Naive thymus-derived CD8-positive, alpha-beta T cell (primary cell): Measurements from ENCODE around the gene SLC16A11. TPM values are rescaled to one million over a fixed set of nuclear protein-coding genes. Genes with fewer than 3 reads are reported as not detected.
A peak's percentile ranks its signal among the peaks of the same experiment; 100 is the strongest.

Experiments
- ATAC-seq, 2 donors: fragments of 150-1000 bp; cut with Tn5 transposase in 1 of 2; sonication (Bioruptor Pico), chemical (Tn5 transposase) in 1 of 2; 1 replicate in 1 of 2; 2 replicates in 1 of 2; pipeline ENCODE4 v1.10.0; 2021; ENCODE audit warnings: mild to moderate bottlenecking in 2 of 2, moderate library complexity in 2 of 2
- POLR2A ChIA-PET: fragments of 350-600 bp; sonication (Branson Sonifier 250); formaldehyde crosslinking; loops from one replicate; lab custom pipeline; 2021; ENCODE audit warnings: antibody characterized with exemption; lab: Charles Lee
- DNase-seq, 10 donors: peaks; one replicate each; pipeline versions ENCODE4 v3.0.0 to v3.0.0-alpha.2; 2020 to 2022
- H3K27ac Mint-ChIP-seq, 10 donors: one replicate each; pipeline ENCODE4 v1.8.0; 2020 to 2022; ENCODE audit warnings: mild to moderate bottlenecking in 10 of 10, mixed read lengths in 10 of 10, moderate library complexity in 4 of 10, inconsistent platforms in 1 of 10
- H3K27me3 Mint-ChIP-seq, 5 donors: one replicate each; pipeline ENCODE4 v1.8.0; 2021 to 2022; ENCODE audit warnings: mixed read lengths in 5 of 5
- H3K36me3 Mint-ChIP-seq, 3 donors: one replicate each; pipeline ENCODE4 v1.8.0; 2020 to 2022; ENCODE audit warnings: mixed read lengths in 3 of 3, mild to moderate bottlenecking in 2 of 3, inconsistent platforms in 1 of 3
- H3K4me1 Mint-ChIP-seq, 4 donors: one replicate each; pipeline ENCODE4 v1.8.0; 2021 to 2022; ENCODE audit warnings: mixed read lengths in 4 of 4
- H3K4me3 Mint-ChIP-seq, 10 donors: one replicate each; pipeline ENCODE4 v1.8.0; 2020 to 2022; ENCODE audit warnings: mild to moderate bottlenecking in 10 of 10, mixed read lengths in 10 of 10, moderate library complexity in 6 of 10, inconsistent platforms in 1 of 10
- H3K9me3 Mint-ChIP-seq, 9 donors: one replicate each; pipeline ENCODE4 v1.8.0; 2020 to 2022; ENCODE audit warnings: mixed read lengths in 9 of 9, mild to moderate bottlenecking in 3 of 9, inconsistent platforms in 1 of 9, moderate library complexity in 1 of 9
- polyA plus RNA-seq, 3 donors: library from polyadenylated mRNA; unstranded; fragments of 300-500 nt; fragmentation: Illumina TruSeq; gene quantifications; one replicate each; pipeline ENCODE4 v1.2.3, GENCODE V29; 2021
- total RNA-seq, 8 experiments: library from RNA in 2 of 8; stranded (reverse) in 2 of 8; gene quantifications; one replicate each; pipeline ENCODE4 v1.2.3 and lab custom pipeline; 2021 to 2026

SLC16A11 gene
- total and polyA plus RNA-seq, 5 experiments from 2014 or later = 2.0 to 3.5 (median 2.2) TPM

DNA sequence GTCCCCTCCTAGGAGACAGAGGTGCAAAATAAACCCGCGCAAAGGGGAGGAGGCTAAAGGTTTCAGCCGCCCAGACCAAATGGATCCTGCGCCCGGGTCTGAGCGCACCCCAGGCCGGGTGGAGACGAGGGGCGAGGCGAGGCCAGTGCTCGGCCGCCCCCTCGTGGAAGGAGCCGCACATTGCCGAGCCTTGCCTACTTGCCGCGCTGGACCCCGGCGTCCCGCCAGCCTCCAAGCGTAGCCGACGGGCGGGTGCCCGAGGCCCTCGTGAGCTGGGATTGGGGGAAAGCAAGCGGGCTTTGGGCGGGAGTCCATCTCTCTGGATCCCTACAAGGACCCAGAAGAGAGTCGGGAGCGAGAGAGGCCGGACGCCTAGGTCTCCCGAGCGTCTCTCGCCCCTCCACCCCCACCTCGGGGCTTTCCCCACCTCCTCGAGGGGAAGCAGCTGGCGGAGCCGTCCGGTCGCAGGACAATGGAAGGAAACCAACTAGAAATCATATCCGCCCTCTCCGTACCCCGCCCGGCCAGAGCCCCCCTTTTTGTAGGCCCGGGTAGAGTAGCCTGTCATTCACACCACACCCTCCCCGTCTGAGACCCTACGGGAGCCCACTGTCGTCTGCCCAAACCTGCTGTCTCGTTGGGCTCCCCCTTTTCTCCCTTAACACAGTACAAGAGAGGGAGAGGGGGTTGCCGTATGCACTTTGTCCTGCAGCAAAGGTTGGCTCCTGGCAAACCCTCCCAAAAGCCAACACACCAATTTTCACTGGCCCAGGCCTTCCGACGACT is 21.7 kb downstream of the SLC16A11 start:
- no peaks in the 10 kb centered on the region for H3K9me3 Mint-ChIP-seq
- peak; percentile 58 to 77 for ATAC-seq
- H3K36me3 Mint-ChIP-seq = peaks cover 0 to 7% (median 0%) of the 10 kb centered on the region in 3 donors
- peak overlapping the region in 9 of 10 donors; percentile 37 to 93 (median 81) for H3K27ac Mint-ChIP-seq
- peaks cover 32 to 69% (median 50%) of the 10 kb centered on the region in 4 donors for H3K4me1 Mint-ChIP-seq
- H3K27me3 Mint-ChIP-seq = peaks cover 0 to 10% (median 0%) of the 10 kb centered on the region in 5 donors
- DNase-seq = peak; percentile 57 to 80 (median 74)
- POLR2A ChIA-PET = interaction anchor here (0.7 to 10.3 kb wide), 12 partner anchors 10 to 462 kb away, joined by 3 to 81 read pairs (median 3); partner anchors contain the start of genes POLR2A, RNASEK and SLC16A13
- peak overlapping the region; percentile 36 to 84 (median 75) for H3K4me3 Mint-ChIP-seq

- Mint-ChIP-seq H3K27ac (peak overlapping the region in 8 of 10 donors; percentile 38 to 93 (median 54)), H3K27me3 (peaks cover 0 to 10% (median 0%) of the 10 kb centered on the region in 5 donors), H3K36me3 (peaks cover 0 to 7% (median 0%) of the 10 kb centered on the region in 3 donors), H3K4me3 (peak overlapping the region in 9 of 10 donors; percentile 16 to 67 (median 39)), H3K4me1 (peaks cover 32 to 80% (median 60%) of the 10 kb centered on the region in 4 donors), H3K9me3 (no peaks in the 10 kb centered on the region)
- ATAC-seq = no peak
- POLR2A ChIA-PET = interaction anchor here (0.7 to 10.3 kb wide), 14 partner anchors 8 to 463 kb away, joined by 3 to 81 read pairs (median 3); partner anchors contain the start of genes POLR2A, RNASEK and SLC16A13
- no peak for DNase-seq
Observed at GRCh38 chr17:7020894-7021664, 22.8 kb downstream of the SLC16A11 start.

DNA sequence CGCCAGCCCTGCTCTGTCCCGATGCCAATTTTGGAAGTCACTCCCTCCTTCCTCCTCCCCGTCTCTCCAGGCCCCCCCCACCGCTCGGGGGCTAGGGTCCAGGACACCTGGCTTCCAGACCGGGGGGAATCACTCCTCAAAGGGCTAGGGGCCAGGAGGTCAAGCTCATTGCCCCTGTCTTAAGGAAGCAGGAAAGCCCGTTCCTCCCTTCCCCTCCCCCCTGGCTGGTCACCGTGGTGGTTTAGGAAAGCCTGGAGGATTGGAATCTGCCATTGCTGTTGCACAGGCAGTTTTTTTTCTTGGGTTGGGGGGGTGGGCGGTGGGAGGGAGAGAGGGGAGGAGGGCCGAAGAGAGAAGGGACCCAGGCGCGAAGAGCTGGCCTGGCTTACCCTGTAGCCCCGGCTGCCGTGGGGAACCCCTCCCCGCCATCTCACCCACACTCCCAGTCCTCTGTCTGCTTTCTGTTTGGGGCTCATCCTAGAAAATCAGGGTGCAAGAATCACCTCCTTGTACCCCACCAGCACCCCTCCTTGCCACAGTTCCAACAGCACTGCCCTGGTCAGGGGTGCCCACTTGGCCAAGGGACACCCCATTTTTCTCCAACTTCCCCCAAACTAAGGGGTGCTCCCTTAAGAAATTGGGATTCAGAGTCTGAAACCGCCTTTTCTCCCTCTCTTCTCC is 23.9 kb downstream of the SLC16A11 start:
- no peaks in the 10 kb centered on the region for H3K9me3 Mint-ChIP-seq
- peaks cover 0 to 7% (median 0%) of the 10 kb centered on the region in 3 donors for H3K36me3 Mint-ChIP-seq
- no peak overlapping the region for H3K4me3 Mint-ChIP-seq
- peaks cover 0 to 10% (median 0%) of the 10 kb centered on the region in 5 donors for H3K27me3 Mint-ChIP-seq
- ATAC-seq = no peak
- no peak for DNase-seq
- H3K27ac Mint-ChIP-seq = peak overlapping the region in 4 of 10 donors; percentile 31 to 62 (median 42)
- POLR2A ChIA-PET = interaction anchor here (0.7 to 10.3 kb wide), 6 partner anchors 8 to 25 kb away, joined by 3 to 81 read pairs (median 3); partner anchors contain the start of genes RNASEK and SLC16A13
- H3K4me1 Mint-ChIP-seq = peaks cover 35 to 91% (median 69%) of the 10 kb centered on the region in 4 donors

- Mint-ChIP-seq H3K36me3 (peaks cover 0 to 7% (median 0%) of the 10 kb centered on the region in 3 donors), H3K27ac (no peak overlapping the region), H3K9me3 (no peaks in the 10 kb centered on the region), H3K27me3 (peaks cover 0 to 10% (median 0%) of the 10 kb centered on the region in 5 donors), H3K4me1 (peaks cover 34 to 90% (median 66%) of the 10 kb centered on the region in 4 donors), H3K4me3 (no peak overlapping the region)
- ATAC-seq (no peak), DNase-seq (no peak)
- POLR2A ChIA-PET = interaction anchor here (0.8 to 10.3 kb wide), 4 partner anchors 9 to 25 kb away, joined by 3 to 81 read pairs (median 3); partner anchors contain the start of gene SLC16A13
Observed at GRCh38 chr17:7019367-7019766, 24.5 kb downstream of the SLC16A11 start.

GRCh38 chr17:7018331-7018964 is 25.4 kb downstream of the SLC16A11 start:
- peaks cover 0 to 12% (median 0%) of the 10 kb centered on the region in 3 donors for H3K36me3 Mint-ChIP-seq
- H3K27ac Mint-ChIP-seq = peak overlapping the region in 6 of 10 donors; percentile 29 to 98 (median 61)
- no peak for DNase-seq
- H3K27me3 Mint-ChIP-seq = peaks cover 0 to 8% (median 0%) of the 10 kb centered on the region in 5 donors
- H3K9me3 Mint-ChIP-seq = no peaks in the 10 kb centered on the region
- H3K4me3 Mint-ChIP-seq = peak overlapping the region in 1 of 10 donors; percentile 1
- peaks cover 37 to 90% (median 69%) of the 10 kb centered on the region in 4 donors for H3K4me1 Mint-ChIP-seq
- POLR2A ChIA-PET = interaction anchor here (1.1 to 10.3 kb wide), 4 partner anchors 8 to 24 kb away, joined by 3 to 81 read pairs (median 3); partner anchors contain the start of gene SLC16A13
- ATAC-seq = no peak

DNA sequence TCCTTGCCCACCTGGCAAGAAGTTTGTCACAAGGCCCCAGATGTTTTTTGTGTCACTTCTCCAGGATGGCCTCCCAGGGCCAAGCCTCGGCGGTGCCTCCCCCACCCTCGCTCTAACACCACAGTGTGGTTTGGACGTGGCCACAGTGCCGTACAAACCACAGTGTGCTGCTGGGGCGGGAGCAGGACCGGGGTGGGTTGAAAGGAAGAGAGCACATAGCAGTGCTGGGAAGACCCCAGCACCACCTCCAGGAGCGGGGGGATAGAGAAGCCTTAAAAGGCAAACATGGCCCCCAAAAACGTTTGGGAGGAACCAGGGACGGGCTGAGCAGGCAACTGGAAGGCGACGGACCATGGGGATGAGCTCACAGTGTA is 26.1 kb downstream of the SLC16A11 start:
- H3K4me3 Mint-ChIP-seq = peak overlapping the region in 6 of 10 donors; percentile 18 to 74 (median 34)
- H3K4me1 Mint-ChIP-seq = peaks cover 34 to 89% (median 68%) of the 10 kb centered on the region in 4 donors
- no peak for ATAC-seq
- peaks cover 0 to 4% (median 0%) of the 10 kb centered on the region in 5 donors for H3K27me3 Mint-ChIP-seq
- no peaks in the 10 kb centered on the region for H3K9me3 Mint-ChIP-seq
- peaks cover 0 to 12% (median 0%) of the 10 kb centered on the region in 3 donors for H3K36me3 Mint-ChIP-seq
- no peak for DNase-seq
- peak overlapping the region in 9 of 10 donors; percentile 29 to 98 (median 65) for H3K27ac Mint-ChIP-seq
- POLR2A ChIA-PET = interaction anchor here (1.1 to 10.3 kb wide), 2 partner anchors 14 to 19 kb away, joined by 3 to 81 read pairs; partner anchors contain the start of gene SLC16A13

- DNase-seq (no peak), ATAC-seq (no peak)
- peaks cover 0 to 12% (median 0%) of the 10 kb centered on the region in 3 donors for H3K36me3 Mint-ChIP-seq
- no peaks in the 10 kb centered on the region for H3K27me3 Mint-ChIP-seq
- peak overlapping the region in 7 of 10 donors; percentile 18 to 74 (median 36) for H3K4me3 Mint-ChIP-seq
- peak overlapping the region; percentile 5 to 100 (median 78) for H3K27ac Mint-ChIP-seq
- POLR2A ChIA-PET = interaction anchor here (0.6 to 10.3 kb wide), 6 partner anchors 9 to 29 kb away, joined by 3 to 81 read pairs (median 10); partner anchors contain the start of gene SLC16A13
- H3K9me3 Mint-ChIP-seq = no peaks in the 10 kb centered on the region
- H3K4me1 Mint-ChIP-seq = peaks cover 29 to 85% (median 63%) of the 10 kb centered on the region in 4 donors
Observed at GRCh38 chr17:7016886-7017826, 26.7 kb downstream of the SLC16A11 start.

DNA sequence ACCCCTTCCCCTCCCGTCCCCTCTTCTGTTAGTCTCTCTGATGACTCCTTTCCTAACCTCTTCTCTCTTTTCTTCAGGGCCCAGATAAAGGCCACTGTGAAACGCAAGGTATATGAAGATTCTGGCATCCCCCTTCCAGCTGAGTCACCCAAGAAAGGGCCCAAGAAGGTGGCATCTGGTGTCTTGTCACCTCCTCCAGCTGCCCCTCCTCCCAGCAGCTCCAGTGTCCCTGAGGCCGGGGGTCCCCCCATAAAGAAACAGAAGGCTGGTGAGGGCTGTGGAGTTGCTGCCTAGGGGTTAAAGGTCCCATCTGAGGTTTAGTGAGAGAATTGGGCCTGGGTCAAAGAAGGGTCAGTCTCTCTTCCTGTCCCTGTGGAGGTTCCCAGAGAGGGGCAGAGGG is 27.5 kb downstream of the SLC16A11 start:
- H3K27me3 Mint-ChIP-seq = no peaks in the 10 kb centered on the region
- POLR2A ChIA-PET = interaction anchor here (0.6 to 3.4 kb wide), 5 partner anchors 10 to 100 kb away, joined by 3 to 15 read pairs (median 9); partner anchors contain the start of gene SLC16A13
- no peaks in the 10 kb centered on the region for H3K9me3 Mint-ChIP-seq
- H3K4me1 Mint-ChIP-seq = peaks cover 32 to 85% (median 62%) of the 10 kb centered on the region in 4 donors
- no peak for ATAC-seq
- H3K27ac Mint-ChIP-seq = peak overlapping the region; percentile 90 to 100 (median 98)
- H3K36me3 Mint-ChIP-seq = peaks cover 0 to 12% (median 0%) of the 10 kb centered on the region in 3 donors
- no peak for DNase-seq
- H3K4me3 Mint-ChIP-seq = peak overlapping the region in 9 of 10 donors; percentile 38 to 99 (median 93)

DNA sequence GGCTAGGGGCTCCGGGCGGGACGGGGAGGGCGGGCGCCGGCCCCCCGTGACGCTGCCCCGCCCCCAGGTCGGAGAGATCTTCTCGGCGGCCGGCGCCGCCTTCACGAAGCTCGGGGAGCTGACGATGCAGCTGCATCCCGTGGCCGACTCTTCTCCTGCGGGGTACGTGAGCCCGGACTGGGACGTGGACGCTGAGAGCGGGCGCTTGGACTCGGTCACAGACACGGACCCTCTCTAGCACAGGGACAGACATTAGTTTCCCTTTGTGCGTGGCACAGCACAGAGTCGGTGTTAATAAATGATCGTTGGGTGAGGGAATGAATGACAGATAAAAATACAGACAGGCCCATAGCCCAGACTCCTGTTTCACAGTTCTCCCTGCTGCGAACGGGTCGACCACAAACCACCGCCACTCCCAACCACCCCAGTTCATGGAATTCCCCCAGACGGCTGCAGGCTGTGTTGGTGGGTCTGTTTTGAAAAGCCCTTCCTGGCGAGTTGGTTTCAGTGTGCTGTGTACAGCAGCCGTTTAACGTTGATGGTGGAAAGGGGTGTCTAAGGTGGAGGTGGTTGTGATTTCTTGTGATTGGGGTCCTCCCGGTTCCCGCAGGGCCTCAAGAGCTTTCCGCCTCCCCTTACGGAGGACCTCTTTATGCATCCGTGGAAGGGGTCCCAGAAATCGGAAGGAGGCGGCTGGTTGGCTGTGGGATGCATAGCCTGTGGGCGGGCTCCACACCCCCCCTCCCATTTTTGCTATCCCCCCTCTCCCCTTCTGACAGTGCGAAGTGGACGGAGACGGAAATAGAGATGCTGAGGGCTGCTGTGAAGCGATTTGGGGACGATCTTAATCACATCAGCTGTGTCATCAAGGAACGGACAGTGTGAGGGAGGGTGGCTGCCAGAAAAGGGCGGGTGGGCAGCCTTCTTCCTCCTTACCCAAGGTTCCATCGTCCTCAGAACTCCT is 28.6 kb downstream of the SLC16A11 start:
- ATAC-seq (peak; percentile 47 to 51), DNase-seq (peak; percentile 53 to 90 (median 80))
- POLR2A ChIA-PET = interaction anchor here (0.7 to 3.4 kb wide), 11 partner anchors 9 to 227 kb away, joined by 3 to 15 read pairs (median 4); partner anchors contain the start of genes GABARAP, SLC16A11 and SLC16A13
- peak overlapping the region; percentile 90 to 100 (median 98) for H3K27ac Mint-ChIP-seq
- no peaks in the 10 kb centered on the region for H3K9me3 Mint-ChIP-seq
- H3K27me3 Mint-ChIP-seq = no peaks in the 10 kb centered on the region
- peaks cover 0 to 12% (median 0%) of the 10 kb centered on the region in 3 donors for H3K36me3 Mint-ChIP-seq
- H3K4me1 Mint-ChIP-seq = peaks cover 31 to 84% (median 68%) of the 10 kb centered on the region in 4 donors
- peak overlapping the region; percentile 88 to 99 (median 92) for H3K4me3 Mint-ChIP-seq
